SK-N-SH treated with all-trans-retinoic acid at 6 μM for 48 hours (cell line): ENCODE results near the gene ZAR1.

Experiments used
- ATAC-seq: fragments of 200-7000 bp; cut with Tn5 transposase; 3 replicates; pipeline ENCODE4 v1.9.1; 2020; ENCODE audit warnings: mild to moderate bottlenecking, moderate library complexity
- BACH2 ChIP-seq: fragments of 250-450 bp; sonication (Bioruptor Pico); IDR thresholded peaks from 2 replicates; pipeline ENCODE4 v1.9.0; 2021; ENCODE audit warnings: mild to moderate bottlenecking, borderline replicate concordance
- CSDC2 ChIP-seq: fragments of 250-450 bp; sonication (Bioruptor Pico); IDR thresholded peaks from 2 replicates; pipeline ENCODE4 v1.5.0; 2020; ENCODE audit warnings: mild to moderate bottlenecking, moderate library complexity
- ESRRG ChIP-seq: fragments of 250-450 bp; sonication (Bioruptor Pico); IDR thresholded peaks from 2 replicates; pipeline ENCODE4 v1.6.1; 2021; ENCODE audit warnings: mild to moderate bottlenecking
- GLIS3 ChIP-seq: fragments of 250-450 bp; sonication (Bioruptor Pico); IDR thresholded peaks from 2 replicates; pipeline ENCODE4 v1.5.0; 2020; ENCODE audit warnings: mild to moderate bottlenecking, moderate library complexity
- ISL1 ChIP-seq: fragments of 250-450 bp; sonication (Bioruptor Pico); IDR thresholded peaks from 2 replicates; pipeline ENCODE4 v2.1.2; 2022; ENCODE audit warnings: mild to moderate bottlenecking, moderate library complexity
- OSR1 ChIP-seq: fragments of 250-450 bp; sonication (Bioruptor Pico); IDR thresholded peaks from 2 replicates; pipeline ENCODE4 v1.8.0; 2022; ENCODE audit warnings: moderate library complexity, mild to moderate bottlenecking, inconsistent platforms
- PPARA ChIP-seq: fragments of 250-450 bp; sonication (Bioruptor Pico); IDR thresholded peaks from 2 replicates; pipeline ENCODE4 v1.5.0; 2020; ENCODE audit warnings: mild to moderate bottlenecking, borderline replicate concordance
- RARB ChIP-seq: fragments of 250-450 bp; sonication (Bioruptor Pico); IDR thresholded peaks from 2 replicates; pipeline ENCODE4 v1.8.0; 2021; ENCODE audit warnings: mild to moderate bottlenecking, moderate library complexity
- SNAI2 ChIP-seq: fragments of 250-450 bp; sonication (Bioruptor Pico); IDR thresholded peaks from 2 replicates; pipeline ENCODE4 v1.5.0; 2020; ENCODE audit warnings: mild to moderate bottlenecking, moderate library complexity
- TCF4 ChIP-seq: fragments of 250-450 bp; sonication (Bioruptor Pico); IDR thresholded peaks from 2 replicates; pipeline ENCODE4 v1.8.0; 2021; ENCODE audit warnings: mild to moderate bottlenecking, moderate library complexity, borderline replicate concordance
- TOX ChIP-seq: fragments of 250-450 bp; sonication (Bioruptor Pico); IDR thresholded peaks from 2 replicates; pipeline ENCODE4 v1.8.0; 2021; ENCODE audit warnings: mild to moderate bottlenecking, moderate library complexity, borderline replicate concordance
- ZC3H10 ChIP-seq: fragments of 250-450 bp; sonication (Bioruptor Pico); IDR thresholded peaks from 2 replicates; pipeline ENCODE4 v1.5.1; 2021; ENCODE audit warnings: mild to moderate bottlenecking, moderate library complexity
- ZFP3 ChIP-seq: fragments of 250-450 bp; sonication (Bioruptor Pico); IDR thresholded peaks from 2 replicates; pipeline ENCODE4 v1.5.0; 2020; ENCODE audit warnings: mild to moderate bottlenecking, moderate library complexity
- ZFP30 ChIP-seq: fragments of 450-650 bp; formaldehyde crosslinking; IDR thresholded peaks from 2 replicates; pipeline ENCODE4 v1.5.0; 2022; ENCODE audit warnings: mild to moderate bottlenecking, moderate library complexity
- ZNF565 ChIP-seq: fragments of 450-650 bp; formaldehyde crosslinking; conservative IDR thresholded peaks from 2 replicates; pipeline ENCODE4 v1.5.0; 2020; ENCODE audit warnings: low read depth, mild to moderate bottlenecking, moderate library complexity
- ZNF70 ChIP-seq: fragments of 450-650 bp; formaldehyde crosslinking; IDR thresholded peaks from 2 replicates; pipeline ENCODE4 v1.5.0; 2020; ENCODE audit warnings: mild to moderate bottlenecking, moderate library complexity
- ZNF8 ChIP-seq: fragments of 450-650 bp; formaldehyde crosslinking; IDR thresholded peaks from 2 replicates; pipeline ENCODE4 v1.5.0; 2020; ENCODE audit warnings: mild to moderate bottlenecking, moderate library complexity
- TF ChIP-seq, protein P1 (sequence below): fragments of 250-450 bp; sonication (Bioruptor Pico); IDR thresholded peaks from 2 replicates; pipeline ENCODE4 v1.8.0; 2021; ENCODE audit warnings: low read depth, mild to moderate bottlenecking, moderate library complexity, borderline replicate concordance
- TF ChIP-seq, protein P2 (sequence below): fragments of 250-450 bp; sonication (Bioruptor Pico); IDR thresholded peaks from 2 replicates; pipeline ENCODE4 v1.5.1; 2021; ENCODE audit warnings: mild to moderate bottlenecking, moderate library complexity
- TF ChIP-seq, protein P3 (sequence below): fragments of 250-450 bp; sonication (Bioruptor Pico); IDR thresholded peaks from 2 replicates; pipeline ENCODE4 v1.8.0; 2020; ENCODE audit warnings: mild to moderate bottlenecking, moderate library complexity, borderline replicate concordance
- TF ChIP-seq, protein P4 (sequence below): fragments of 250-450 bp; sonication (Bioruptor Pico); IDR thresholded peaks from 2 replicates; pipeline ENCODE4 v1.5.1; 2020; ENCODE audit warnings: low read depth, mild to moderate bottlenecking, moderate library complexity

ZAR1 gene

DNA sequence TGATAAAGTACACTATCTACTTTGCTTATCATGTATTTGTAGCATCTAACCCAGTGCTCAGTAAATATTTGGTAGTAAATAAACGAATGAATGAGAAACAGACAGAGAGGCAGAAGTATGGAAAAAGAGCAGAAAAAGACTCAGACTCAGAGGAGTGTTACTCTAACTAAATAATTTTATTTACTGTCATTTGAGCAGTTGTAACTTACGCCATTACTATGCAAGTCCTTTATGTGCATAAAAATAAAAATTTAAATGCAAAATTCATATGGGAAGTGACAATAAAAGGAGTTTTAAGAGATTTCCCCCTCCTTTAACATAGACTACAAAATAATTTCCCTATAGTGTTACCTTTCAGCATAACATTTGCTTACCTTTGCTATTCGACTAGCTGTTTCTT lies 49.5 kb downstream of the ZAR1 start:
- no peak for ATAC-seq
- no peak for TF ChIP-seq ISL1
- TF ChIP-seq BACH2 (CRISPR knock-in tag): no peak

DNA sequence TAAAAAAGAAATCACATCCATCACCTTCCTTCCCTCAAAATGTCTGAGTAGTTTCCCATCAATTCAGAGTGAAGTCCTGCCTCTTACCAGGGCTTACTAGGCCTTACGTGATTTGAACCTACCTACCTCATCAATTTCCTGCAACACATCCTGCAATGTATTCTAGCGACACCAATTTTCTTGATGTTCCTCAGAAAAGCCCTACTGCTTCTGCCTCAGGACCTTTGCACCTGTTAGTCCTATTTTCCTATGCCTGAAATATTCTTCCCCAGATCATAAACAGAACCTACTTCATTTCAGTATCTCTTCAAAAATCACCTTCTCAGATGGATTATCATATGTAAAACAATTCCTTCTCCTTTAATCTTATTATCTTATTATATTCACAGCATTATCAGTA lies 52.8 kb downstream of the ZAR1 start:
- ATAC-seq: no peak
- no peak for TF ChIP-seq BACH2 (CRISPR knock-in tag)
- TF ChIP-seq ISL1: no peak
- no peak for TF ChIP-seq TOX
- no peak for TF ChIP-seq ZC3H10
- no peak for TF ChIP-seq ZNF8 (CRISPR knock-in tag)
- no peak for TF ChIP-seq PPARA (CRISPR knock-in tag)
- TF ChIP-seq, protein P1, sequence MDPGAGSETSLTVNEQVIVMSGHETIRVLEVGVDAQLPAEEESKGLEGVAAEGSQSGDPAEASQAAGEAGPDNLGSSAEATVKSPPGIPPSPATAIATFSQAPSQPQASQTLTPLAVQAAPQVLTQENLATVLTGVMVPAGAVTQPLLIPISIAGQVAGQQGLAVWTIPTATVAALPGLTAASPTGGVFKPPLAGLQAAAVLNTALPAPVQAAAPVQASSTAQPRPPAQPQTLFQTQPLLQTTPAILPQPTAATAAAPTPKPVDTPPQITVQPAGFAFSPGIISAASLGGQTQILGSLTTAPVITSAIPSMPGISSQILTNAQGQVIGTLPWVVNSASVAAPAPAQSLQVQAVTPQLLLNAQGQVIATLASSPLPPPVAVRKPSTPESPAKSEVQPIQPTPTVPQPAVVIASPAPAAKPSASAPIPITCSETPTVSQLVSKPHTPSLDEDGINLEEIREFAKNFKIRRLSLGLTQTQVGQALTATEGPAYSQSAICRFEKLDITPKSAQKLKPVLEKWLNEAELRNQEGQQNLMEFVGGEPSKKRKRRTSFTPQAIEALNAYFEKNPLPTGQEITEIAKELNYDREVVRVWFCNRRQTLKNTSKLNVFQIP (CRISPR knock-in tag): no peak
- TF ChIP-seq, protein P2, sequence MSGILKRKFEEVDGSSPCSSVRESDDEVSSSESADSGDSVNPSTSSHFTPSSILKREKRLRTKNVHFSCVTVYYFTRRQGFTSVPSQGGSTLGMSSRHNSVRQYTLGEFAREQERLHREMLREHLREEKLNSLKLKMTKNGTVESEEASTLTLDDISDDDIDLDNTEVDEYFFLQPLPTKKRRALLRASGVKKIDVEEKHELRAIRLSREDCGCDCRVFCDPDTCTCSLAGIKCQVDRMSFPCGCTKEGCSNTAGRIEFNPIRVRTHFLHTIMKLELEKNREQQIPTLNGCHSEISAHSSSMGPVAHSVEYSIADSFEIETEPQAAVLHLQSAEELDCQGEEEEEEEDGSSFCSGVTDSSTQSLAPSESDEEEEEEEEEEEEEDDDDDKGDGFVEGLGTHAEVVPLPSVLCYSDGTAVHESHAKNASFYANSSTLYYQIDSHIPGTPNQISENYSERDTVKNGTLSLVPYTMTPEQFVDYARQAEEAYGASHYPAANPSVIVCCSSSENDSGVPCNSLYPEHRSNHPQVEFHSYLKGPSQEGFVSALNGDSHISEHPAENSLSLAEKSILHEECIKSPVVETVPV (CRISPR knock-in tag): no peak
- TF ChIP-seq ZNF565 (CRISPR knock-in tag): no peak
- TF ChIP-seq, protein P3, sequence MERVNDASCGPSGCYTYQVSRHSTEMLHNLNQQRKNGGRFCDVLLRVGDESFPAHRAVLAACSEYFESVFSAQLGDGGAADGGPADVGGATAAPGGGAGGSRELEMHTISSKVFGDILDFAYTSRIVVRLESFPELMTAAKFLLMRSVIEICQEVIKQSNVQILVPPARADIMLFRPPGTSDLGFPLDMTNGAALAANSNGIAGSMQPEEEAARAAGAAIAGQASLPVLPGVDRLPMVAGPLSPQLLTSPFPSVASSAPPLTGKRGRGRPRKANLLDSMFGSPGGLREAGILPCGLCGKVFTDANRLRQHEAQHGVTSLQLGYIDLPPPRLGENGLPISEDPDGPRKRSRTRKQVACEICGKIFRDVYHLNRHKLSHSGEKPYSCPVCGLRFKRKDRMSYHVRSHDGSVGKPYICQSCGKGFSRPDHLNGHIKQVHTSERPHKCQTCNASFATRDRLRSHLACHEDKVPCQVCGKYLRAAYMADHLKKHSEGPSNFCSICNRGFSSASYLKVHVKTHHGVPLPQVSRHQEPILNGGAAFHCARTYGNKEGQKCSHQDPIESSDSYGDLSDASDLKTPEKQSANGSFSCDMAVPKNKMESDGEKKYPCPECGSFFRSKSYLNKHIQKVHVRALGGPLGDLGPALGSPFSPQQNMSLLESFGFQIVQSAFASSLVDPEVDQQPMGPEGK (CRISPR knock-in tag): no peak
- TF ChIP-seq OSR1 (CRISPR knock-in tag): no peak
- no peak for TF ChIP-seq CSDC2 (CRISPR knock-in tag)
- no peak for TF ChIP-seq SNAI2 (CRISPR knock-in tag)
- TF ChIP-seq RARB (CRISPR knock-in tag): no peak
- TF ChIP-seq ESRRG (CRISPR knock-in tag): no peak
- no peak for TF ChIP-seq ZNF70 (CRISPR knock-in tag)
- TF ChIP-seq ZFP3 (CRISPR knock-in tag): no peak
- TF ChIP-seq, protein P4, sequence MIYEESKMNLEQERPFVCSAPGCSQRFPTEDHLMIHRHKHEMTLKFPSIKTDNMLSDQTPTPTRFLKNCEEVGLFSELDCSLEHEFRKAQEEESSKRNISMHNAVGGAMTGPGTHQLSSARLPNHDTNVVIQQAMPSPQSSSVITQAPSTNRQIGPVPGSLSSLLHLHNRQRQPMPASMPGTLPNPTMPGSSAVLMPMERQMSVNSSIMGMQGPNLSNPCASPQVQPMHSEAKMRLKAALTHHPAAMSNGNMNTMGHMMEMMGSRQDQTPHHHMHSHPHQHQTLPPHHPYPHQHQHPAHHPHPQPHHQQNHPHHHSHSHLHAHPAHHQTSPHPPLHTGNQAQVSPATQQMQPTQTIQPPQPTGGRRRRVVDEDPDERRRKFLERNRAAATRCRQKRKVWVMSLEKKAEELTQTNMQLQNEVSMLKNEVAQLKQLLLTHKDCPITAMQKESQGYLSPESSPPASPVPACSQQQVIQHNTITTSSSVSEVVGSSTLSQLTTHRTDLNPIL: no peak
- no peak for TF ChIP-seq ZFP30 (CRISPR knock-in tag)
- no peak for TF ChIP-seq TCF4 (CRISPR knock-in tag)

DNA sequence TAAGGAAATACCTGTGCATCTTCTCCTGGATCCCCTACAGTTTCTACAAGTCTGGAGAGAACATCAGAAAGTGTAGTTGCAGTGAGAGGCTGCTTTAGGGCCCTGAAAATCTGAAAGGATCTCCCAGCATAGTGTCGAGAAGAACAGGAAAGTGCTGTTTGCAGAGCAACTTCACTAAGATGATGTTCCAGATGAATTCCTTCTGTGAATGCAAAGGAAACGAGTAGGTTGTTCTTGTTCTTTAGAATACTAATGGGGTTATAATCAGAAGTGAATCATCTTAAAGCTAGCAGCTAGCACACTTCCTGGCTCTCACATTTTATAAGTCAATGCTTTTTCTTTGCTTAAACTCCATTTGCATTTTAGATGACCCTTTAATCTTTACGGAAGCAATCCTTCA lies 53.7 kb downstream of the ZAR1 start:
- TF ChIP-seq ZNF8 (CRISPR knock-in tag) (no peak), ZFP30 (CRISPR knock-in tag) (no peak), CSDC2 (CRISPR knock-in tag) (no peak), GLIS3 (CRISPR knock-in tag) (no peak)
- TF ChIP-seq, protein P4: no peak
- no peak for ATAC-seq
